Cardiac fibroblast (primary cell): ENCODE data around the gene ZFP92.

Experiments used
- DNase-seq, 2 donors: peaks; one replicate each; pipeline versions ENCODE4 v3.0.0 to v3.0.0-alpha.2; 2010; ENCODE audit warnings: low read depth in 2 of 2
- H3K4me3 ChIP-seq, 2 donors: replicated peaks in 1 of 2; 1 replicate in 1 of 2; 2 replicates in 1 of 2; pipeline ENCODE4 v1.5.1; 2011; ENCODE audit warnings: low read depth in 2 of 2, low read length in 2 of 2, mild to moderate bottlenecking in 2 of 2, moderate library complexity in 1 of 2
- CTCF ChIP-seq: IDR thresholded peaks from one replicate; pipeline ENCODE4 v1.5.1; 2011; ENCODE audit warnings: low read depth, mild to moderate bottlenecking, low read length, inconsistent platforms

The ZFP92 gene

GRCh38 chrX:153438532-153438931 lies 27.3 kb downstream of the ZFP92 start:
- DNase-seq, result peak; percentile 39 to 51
- peak; percentile 36 for TF ChIP-seq CTCF
- no peak overlapping the region for H3K4me3 ChIP-seq

DNA sequence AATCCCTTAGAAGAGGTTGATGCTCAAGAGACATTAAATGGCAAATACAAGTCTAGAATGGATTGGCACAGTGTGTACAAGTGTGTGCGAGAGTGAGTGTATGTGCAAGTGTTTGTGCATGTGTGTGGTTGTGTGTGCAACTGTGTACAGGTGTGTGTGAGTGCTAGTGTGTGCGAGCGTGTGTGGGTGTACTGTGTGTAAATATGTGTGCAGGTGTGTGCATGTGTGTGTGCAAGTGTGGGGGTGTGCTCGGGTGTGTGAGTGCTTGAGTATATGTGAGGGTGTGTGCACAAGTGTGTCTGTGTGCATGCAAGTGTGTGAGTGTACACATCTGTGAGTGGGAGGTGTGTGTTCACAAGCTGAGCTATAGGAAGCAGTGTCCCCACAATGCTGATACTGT lies 28.7 kb downstream of the ZFP92 start:
- no peak overlapping the region for H3K4me3 ChIP-seq

GRCh38 chrX:153440556-153441135 lies 29.4 kb downstream of the ZFP92 start:
- no peak for TF ChIP-seq CTCF
- no peak for DNase-seq
- no peak overlapping the region for H3K4me3 ChIP-seq

More for the DNA sequence above, 28.7 kb downstream of the ZFP92 start:
- DNase-seq, result no peak
- TF ChIP-seq CTCF, result no peak

GRCh38 chrX:153441296-153441695 lies 30.0 kb downstream of the ZFP92 start:
- no peak for TF ChIP-seq CTCF
- H3K4me3 ChIP-seq, result no peak overlapping the region

GRCh38 chrX:153441981-153442380 lies 30.7 kb downstream of the ZFP92 start:
- no peak for DNase-seq
- no peak for TF ChIP-seq CTCF
- H3K4me3 ChIP-seq, result no peak overlapping the region

More at GRCh38 chrX:153441296-153441695, 30.0 kb downstream of the ZFP92 start:
- no peak for DNase-seq

DNA sequence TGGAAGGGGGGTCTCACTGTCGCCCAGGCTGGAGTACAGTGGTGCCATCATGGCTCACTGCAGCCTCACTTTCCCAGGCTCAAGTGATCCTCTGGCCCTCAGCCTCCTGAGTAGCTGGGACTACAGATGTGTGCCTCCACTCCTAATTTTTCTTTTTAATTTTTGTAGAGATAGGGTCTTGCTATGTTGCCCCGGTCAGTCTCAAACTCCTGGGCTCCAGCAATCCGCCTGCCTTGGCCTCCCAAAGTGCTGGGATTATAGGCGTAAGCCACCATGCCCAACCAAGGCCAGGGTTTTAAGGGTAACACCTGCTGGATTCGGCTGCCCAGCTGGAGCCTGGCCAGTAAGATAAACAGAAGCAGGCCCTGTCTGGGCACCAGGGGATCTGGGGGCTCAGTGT lies 31.2 kb downstream of the ZFP92 start:
- TF ChIP-seq CTCF, result no peak
- no peak for DNase-seq
- no peak overlapping the region for H3K4me3 ChIP-seq
